ENCODE results near the gene CCR7.

The CCR7 gene

GRCh38 chr17:40522250-40522960 lies 42.9 kb downstream of the CCR7 start:
- in situ Hi-C loops (cut with MboI; ENCODE audit: low sequenced_read_pairs) = no loop called here

- in situ Hi-C loops (cut with MboI; ENCODE audit: low sequenced_read_pairs) = no loop called here
These were observed 44.2 kb downstream of the CCR7 start for GRCh38 chr17:40520991-40521453.

- in situ Hi-C loops (cut with MboI; ENCODE audit: low sequenced_read_pairs) = no loop called here
These were observed 46.0 kb downstream of the CCR7 start for GRCh38 chr17:40519089-40519775.

GRCh38 chr17:40518401-40519088 lies 46.7 kb downstream of the CCR7 start:
- in situ Hi-C loops (cut with MboI; ENCODE audit: low sequenced_read_pairs) = no loop called here

- in situ Hi-C loops (cut with MboI; ENCODE audit: low sequenced_read_pairs) = no loop called here
These were observed 47.3 kb downstream of the CCR7 start for GRCh38 chr17:40517981-40518380.

GRCh38 chr17:40517286-40517662 lies 48.0 kb downstream of the CCR7 start:
- in situ Hi-C loops (cut with MboI; ENCODE audit: low sequenced_read_pairs) = no loop called here

- in situ Hi-C loops (cut with MboI; ENCODE audit: low sequenced_read_pairs) = no loop called here
These were observed 48.5 kb downstream of the CCR7 start for GRCh38 chr17:40516581-40517285.

- in situ Hi-C loops (cut with MboI; ENCODE audit: low sequenced_read_pairs) = no loop called here
These were observed 49.7 kb downstream of the CCR7 start for GRCh38 chr17:40515491-40516041.

GRCh38 chr17:40515011-40515410 lies 50.3 kb downstream of the CCR7 start:
- in situ Hi-C loops (cut with MboI; ENCODE audit: low sequenced_read_pairs) = no loop called here

GRCh38 chr17:40514013-40514875 lies 51.0 kb downstream of the CCR7 start:
- in situ Hi-C loops (cut with MboI; ENCODE audit: low sequenced_read_pairs) = no loop called here

- in situ Hi-C loops (cut with MboI; ENCODE audit: low sequenced_read_pairs) = no loop called here
These were observed 53.5 kb downstream of the CCR7 start for GRCh38 chr17:40511667-40512220.

- in situ Hi-C loops (cut with MboI; ENCODE audit: low sequenced_read_pairs) = no loop called here
These were observed 54.1 kb downstream of the CCR7 start for GRCh38 chr17:40511136-40511535.

- in situ Hi-C loops (cut with MboI; ENCODE audit: low sequenced_read_pairs) = no loop called here
These were observed 55.0 kb downstream of the CCR7 start for GRCh38 chr17:40510328-40510648.

- in situ Hi-C loops (cut with MboI; ENCODE audit: low sequenced_read_pairs) = no loop called here
These were observed 55.5 kb downstream of the CCR7 start for GRCh38 chr17:40509626-40510327.

GRCh38 chr17:40506786-40507185 lies 58.5 kb downstream of the CCR7 start:
- in situ Hi-C loops (cut with MboI; ENCODE audit: low sequenced_read_pairs) = no loop called here
